NT2/D1 (cell line): Measurements from ENCODE around the gene TMEM100.

Experiments used
- SUZ12 ChIP-seq: IDR thresholded peaks from 2 replicates; pipeline ENCODE4 v1.6.1; 2011; ENCODE audit not compliant: insufficient read length, insufficient read depth; ENCODE audit errors: extremely low read depth
- YY1 ChIP-seq: IDR thresholded peaks from 2 replicates; pipeline ENCODE4 v1.6.1; 2011; ENCODE audit not compliant: insufficient read length, insufficient read depth

- TF ChIP-seq YY1 (no peak), SUZ12 (no peak)
Measured at GRCh38 chr17:55760643-55761355, 38.1 kb upstream of the TMEM100 start.
